K562 (cell line): ENCODE results near the gene INO80. TPM values are rescaled to one million over a fixed set of nuclear protein-coding genes. Genes with fewer than 3 reads are reported as not detected.

Source experiments
- C11orf30 ChIP-seq: fragments of 450-650 bp; IDR thresholded peaks from 2 replicates; pipeline ENCODE4 v1.6.1; 2016; ENCODE audit warnings: low read depth, mild to moderate bottlenecking
- CBFA2T2 ChIP-seq: fragments of 450-650 bp; conservative IDR thresholded peaks from 2 replicates; pipeline ENCODE4 v1.6.1; 2017; ENCODE audit warnings: mild to moderate bottlenecking
- CBX8 ChIP-seq: fragments of 200-600 bp; sonication (generic); IDR thresholded peaks from 2 replicates; pipeline ENCODE4 v1.6.1; 2012; ENCODE audit warnings: borderline replicate concordance, mixed run types, low read depth, mild to moderate bottlenecking, moderate library complexity, mixed read lengths, low read length, control low read depth, inconsistent platforms; ENCODE audit not compliant: poor library complexity, severe bottlenecking; ENCODE audit errors: extremely low read depth
- DPF2 ChIP-seq: fragments of 450-650 bp; IDR thresholded peaks from 2 replicates; pipeline ENCODE4 v1.6.1; 2016
- EP300 ChIP-seq: IDR thresholded peaks from 2 replicates; pipeline ENCODE4 v1.6.1; 2012; ENCODE audit warnings: low read length, improper control_type of control experiment
- NFIC ChIP-seq: fragments of 450-650 bp; IDR thresholded peaks from 2 replicates; pipeline ENCODE4 v1.6.1; 2017; ENCODE audit warnings: mild to moderate bottlenecking, inconsistent platforms
- SOX6 ChIP-seq: fragments of 450-650 bp; IDR thresholded peaks from 2 replicates; pipeline ENCODE4 v1.6.1; 2014; ENCODE audit warnings: mild to moderate bottlenecking
- SRSF1 ChIP-seq: fragments of 200-400 bp; formaldehyde crosslinking; IDR thresholded peaks from 2 replicates; pipeline ENCODE4 v1.6.1; 2017; ENCODE audit warnings: mild to moderate bottlenecking, low read depth, low read length, moderate library complexity
- SRSF9 ChIP-seq: fragments of 200-400 bp; formaldehyde crosslinking; IDR thresholded peaks from 2 replicates; pipeline ENCODE4 v1.6.1; 2017; ENCODE audit warnings: low read depth, low read length, borderline replicate concordance
- STAG1 ChIP-seq: sonication (generic); formaldehyde crosslinking; IDR thresholded peaks from 2 replicates; pipeline ENCODE4 v1.5.0; 2020; ENCODE audit warnings: missing genetic modification reagents, borderline replicate concordance
- polyA plus RNA-seq, 8 experiments: library from polyadenylated mRNA; depleted of rRNA in 4 of 8; stranded (reverse) in 5 of 8; unstranded in 3 of 8; fragments of >200 nt; fragmentation: Nextera tagmentation in 2 of 8; fragmentation: Illumina TruSeq in 1 of 8; extraction: Ambion mirVana in 2 of 8; extraction: Trizol in 1 of 8; gene quantifications; 2 replicates each; pipeline versions ENCODE4 v1.2.1 to v1.2.3, GENCODE V29; 2011 to 2014; ENCODE audit warnings: inconsistent platforms in 1 of 8, missing spikeins in 1 of 8
- total RNA-seq, 7 experiments: library from RNA; depleted of rRNA in 6 of 7; stranded (reverse); fragments of >200 nt in 6 of 7; fragmentation: Illumina TruSeq in 2 of 7; extraction: Trizol in 2 of 7; gene quantifications; 2 replicates each; pipeline versions ENCODE4 v1.2.1 to v1.2.3, GENCODE V29; 2011 to 2021; ENCODE audit warnings: low replicate concordance in 1 of 7
- TF ChIP-seq, protein P1 (sequence below): fragments of 250-450 bp; sonication (Bioruptor Pico); IDR thresholded peaks from 2 replicates; pipeline ENCODE4 v1.5.0; 2021
- TF ChIP-seq, protein P2 (sequence below): sonication (generic); formaldehyde crosslinking; IDR thresholded peaks from 2 replicates; pipeline ENCODE4 v1.5.0; 2020; ENCODE audit warnings: missing genetic modification reagents
- TF ChIP-seq, protein P3 (sequence below): fragments of 450-650 bp; IDR thresholded peaks from 2 replicates; pipeline ENCODE4 v1.7.0; 2016; ENCODE audit warnings: borderline replicate concordance
- TF ChIP-seq, protein P4 (sequence below): fragments of 450-650 bp; formaldehyde crosslinking; IDR thresholded peaks from 2 replicates; pipeline ENCODE4 v1.4.0; 2020; ENCODE audit warnings: mild to moderate bottlenecking, mixed read lengths
- TF ChIP-seq, protein P5 (sequence below): sonication (generic); formaldehyde crosslinking; IDR thresholded peaks from 2 replicates; pipeline ENCODE4 v1.8.0; 2022; ENCODE audit warnings: missing genetic modification reagents, mild to moderate bottlenecking, borderline replicate concordance
- TF ChIP-seq, protein P6 (sequence below): sonication (generic); formaldehyde crosslinking; IDR thresholded peaks from 2 replicates; pipeline ENCODE4 v1.4.0; 2020; ENCODE audit warnings: mild to moderate bottlenecking, missing genetic modification reagents

The INO80 gene
- total and polyA plus RNA-seq, 9 of the 15 experiments (the other 6 are each of a cell fraction or from before 2014, with no cell fraction given) = 1.1 to 25.7 (median 19.9) TPM

DNA sequence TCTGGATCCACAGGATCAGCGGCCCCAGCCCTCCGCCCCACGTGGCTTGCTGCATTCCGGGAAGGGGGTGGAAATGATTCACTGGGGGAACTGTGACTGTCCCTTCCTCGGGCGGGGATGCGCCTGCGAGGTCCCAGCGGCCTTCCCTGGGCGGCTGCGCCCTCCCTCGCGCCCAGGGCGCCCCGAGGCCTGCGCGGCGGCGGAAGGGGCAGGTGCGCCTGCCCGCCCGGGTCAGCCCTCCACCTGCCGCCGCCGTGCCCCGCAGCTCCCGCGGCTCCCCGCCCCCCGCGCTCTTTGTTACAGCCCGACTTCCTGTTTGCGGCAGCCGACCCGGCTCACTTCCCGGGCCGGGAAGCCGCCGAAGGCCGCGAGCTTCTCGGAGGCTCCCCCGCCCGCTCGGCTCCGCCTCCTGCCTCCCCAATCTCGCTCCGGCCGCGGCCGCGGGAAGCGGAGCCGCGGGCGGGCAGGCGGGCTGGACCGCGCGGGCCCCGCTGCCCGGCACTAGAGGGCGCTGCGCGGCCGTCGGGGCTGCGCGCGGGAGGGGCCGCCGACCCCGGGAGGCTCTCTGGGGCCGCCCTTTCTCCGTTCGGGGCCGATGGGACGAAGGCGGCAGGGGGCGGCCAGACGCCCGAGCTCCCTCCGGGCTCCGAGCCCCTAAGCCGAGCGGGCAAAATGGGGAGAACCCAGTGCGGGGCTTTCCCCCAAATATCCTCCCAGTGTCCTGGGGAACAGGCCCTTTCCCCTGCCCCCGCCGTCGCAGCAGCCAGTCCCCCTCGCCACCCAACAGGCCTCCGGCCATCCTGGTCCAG is 174.3 kb downstream of the INO80 start (continued):
- TF ChIP-seq, protein P1, sequence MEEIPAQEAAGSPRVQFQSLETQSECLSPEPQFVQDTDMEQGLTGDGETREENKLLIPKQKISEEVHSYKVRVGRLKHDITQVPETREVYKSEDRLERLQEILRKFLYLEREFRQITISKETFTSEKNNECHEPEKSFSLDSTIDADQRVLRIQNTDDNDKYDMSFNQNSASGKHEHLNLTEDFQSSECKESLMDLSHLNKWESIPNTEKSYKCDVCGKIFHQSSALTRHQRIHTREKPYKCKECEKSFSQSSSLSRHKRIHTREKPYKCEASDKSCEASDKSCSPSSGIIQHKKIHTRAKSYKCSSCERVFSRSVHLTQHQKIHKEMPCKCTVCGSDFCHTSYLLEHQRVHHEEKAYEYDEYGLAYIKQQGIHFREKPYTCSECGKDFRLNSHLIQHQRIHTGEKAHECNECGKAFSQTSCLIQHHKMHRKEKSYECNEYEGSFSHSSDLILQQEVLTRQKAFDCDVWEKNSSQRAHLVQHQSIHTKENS (CRISPR knock-in tag) = no peak
- peak; percentile 55 for TF ChIP-seq NFIC
- no peak for TF ChIP-seq SRSF1
- 0 out of 2 replicates have a peak, but pooled peaks have one; percentile 39 for TF ChIP-seq SOX6
- TF ChIP-seq DPF2 = no peak
- no peak for TF ChIP-seq STAG1 (CRISPR knock-in tag)
- TF ChIP-seq, protein P2, sequence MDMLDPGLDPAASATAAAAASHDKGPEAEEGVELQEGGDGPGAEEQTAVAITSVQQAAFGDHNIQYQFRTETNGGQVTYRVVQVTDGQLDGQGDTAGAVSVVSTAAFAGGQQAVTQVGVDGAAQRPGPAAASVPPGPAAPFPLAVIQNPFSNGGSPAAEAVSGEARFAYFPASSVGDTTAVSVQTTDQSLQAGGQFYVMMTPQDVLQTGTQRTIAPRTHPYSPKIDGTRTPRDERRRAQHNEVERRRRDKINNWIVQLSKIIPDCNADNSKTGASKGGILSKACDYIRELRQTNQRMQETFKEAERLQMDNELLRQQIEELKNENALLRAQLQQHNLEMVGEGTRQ (CRISPR knock-in tag) = peak; percentile 62; the same call in 1 of the 2 replicates
- no peak for TF ChIP-seq SRSF9
- TF ChIP-seq, protein P3, sequence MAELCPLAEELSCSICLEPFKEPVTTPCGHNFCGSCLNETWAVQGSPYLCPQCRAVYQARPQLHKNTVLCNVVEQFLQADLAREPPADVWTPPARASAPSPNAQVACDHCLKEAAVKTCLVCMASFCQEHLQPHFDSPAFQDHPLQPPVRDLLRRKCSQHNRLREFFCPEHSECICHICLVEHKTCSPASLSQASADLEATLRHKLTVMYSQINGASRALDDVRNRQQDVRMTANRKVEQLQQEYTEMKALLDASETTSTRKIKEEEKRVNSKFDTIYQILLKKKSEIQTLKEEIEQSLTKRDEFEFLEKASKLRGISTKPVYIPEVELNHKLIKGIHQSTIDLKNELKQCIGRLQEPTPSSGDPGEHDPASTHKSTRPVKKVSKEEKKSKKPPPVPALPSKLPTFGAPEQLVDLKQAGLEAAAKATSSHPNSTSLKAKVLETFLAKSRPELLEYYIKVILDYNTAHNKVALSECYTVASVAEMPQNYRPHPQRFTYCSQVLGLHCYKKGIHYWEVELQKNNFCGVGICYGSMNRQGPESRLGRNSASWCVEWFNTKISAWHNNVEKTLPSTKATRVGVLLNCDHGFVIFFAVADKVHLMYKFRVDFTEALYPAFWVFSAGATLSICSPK = no peak
- no peak for TF ChIP-seq CBFA2T2
- no peak for TF ChIP-seq C11orf30
- no peak for TF ChIP-seq EP300
- TF ChIP-seq, protein P4, sequence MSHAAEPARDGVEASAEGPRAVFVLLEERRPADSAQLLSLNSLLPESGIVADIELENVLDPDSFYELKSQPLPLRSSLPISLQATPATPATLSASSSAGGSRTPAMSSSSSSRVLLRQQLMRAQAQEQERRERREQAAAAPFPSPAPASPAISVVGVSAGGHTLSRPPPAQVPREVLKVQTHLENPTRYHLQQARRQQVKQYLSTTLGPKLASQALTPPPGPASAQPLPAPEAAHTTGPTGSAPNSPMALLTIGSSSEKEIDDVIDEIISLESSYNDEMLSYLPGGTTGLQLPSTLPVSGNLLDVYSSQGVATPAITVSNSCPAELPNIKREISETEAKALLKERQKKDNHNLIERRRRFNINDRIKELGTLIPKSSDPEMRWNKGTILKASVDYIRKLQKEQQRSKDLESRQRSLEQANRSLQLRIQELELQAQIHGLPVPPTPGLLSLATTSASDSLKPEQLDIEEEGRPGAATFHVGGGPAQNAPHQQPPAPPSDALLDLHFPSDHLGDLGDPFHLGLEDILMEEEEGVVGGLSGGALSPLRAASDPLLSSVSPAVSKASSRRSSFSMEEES (CRISPR knock-in tag) = no peak
- TF ChIP-seq CBX8 = no peak
- TF ChIP-seq, protein P5, sequence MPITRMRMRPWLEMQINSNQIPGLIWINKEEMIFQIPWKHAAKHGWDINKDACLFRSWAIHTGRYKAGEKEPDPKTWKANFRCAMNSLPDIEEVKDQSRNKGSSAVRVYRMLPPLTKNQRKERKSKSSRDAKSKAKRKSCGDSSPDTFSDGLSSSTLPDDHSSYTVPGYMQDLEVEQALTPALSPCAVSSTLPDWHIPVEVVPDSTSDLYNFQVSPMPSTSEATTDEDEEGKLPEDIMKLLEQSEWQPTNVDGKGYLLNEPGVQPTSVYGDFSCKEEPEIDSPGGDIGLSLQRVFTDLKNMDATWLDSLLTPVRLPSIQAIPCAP = no peak
- TF ChIP-seq, protein P6, sequence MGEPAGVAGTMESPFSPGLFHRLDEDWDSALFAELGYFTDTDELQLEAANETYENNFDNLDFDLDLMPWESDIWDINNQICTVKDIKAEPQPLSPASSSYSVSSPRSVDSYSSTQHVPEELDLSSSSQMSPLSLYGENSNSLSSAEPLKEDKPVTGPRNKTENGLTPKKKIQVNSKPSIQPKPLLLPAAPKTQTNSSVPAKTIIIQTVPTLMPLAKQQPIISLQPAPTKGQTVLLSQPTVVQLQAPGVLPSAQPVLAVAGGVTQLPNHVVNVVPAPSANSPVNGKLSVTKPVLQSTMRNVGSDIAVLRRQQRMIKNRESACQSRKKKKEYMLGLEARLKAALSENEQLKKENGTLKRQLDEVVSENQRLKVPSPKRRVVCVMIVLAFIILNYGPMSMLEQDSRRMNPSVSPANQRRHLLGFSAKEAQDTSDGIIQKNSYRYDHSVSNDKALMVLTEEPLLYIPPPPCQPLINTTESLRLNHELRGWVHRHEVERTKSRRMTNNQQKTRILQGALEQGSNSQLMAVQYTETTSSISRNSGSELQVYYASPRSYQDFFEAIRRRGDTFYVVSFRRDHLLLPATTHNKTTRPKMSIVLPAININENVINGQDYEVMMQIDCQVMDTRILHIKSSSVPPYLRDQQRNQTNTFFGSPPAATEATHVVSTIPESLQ = 0 out of 2 replicates have a peak, but pooled peaks have one; percentile 39
